GM23338 (cell line): Measurements from ENCODE around the gene RBM44.

Source experiments
- EZH2 ChIP-seq: fragments of 200-600 bp; sonication (generic); IDR thresholded peaks from one replicate; pipeline ENCODE4 v1.8.0; 2017; ENCODE audit warnings: antibody characterized with exemption, mild to moderate bottlenecking, low read depth; ENCODE audit not compliant: unreplicated experiment
- EZH2phosphoT487 ChIP-seq: fragments of 200-600 bp; sonication (generic); IDR thresholded peaks from one replicate; pipeline ENCODE4 v1.8.1; 2018; ENCODE audit warnings: antibody characterized with exemption; ENCODE audit not compliant: unreplicated experiment
- NANOG ChIP-seq: IDR thresholded peaks from 2 replicates; pipeline ENCODE4 v1.6.1; 2016; ENCODE audit warnings: antibody characterized with exemption, borderline replicate concordance
- POLR2AphosphoS5 ChIP-seq: IDR thresholded peaks from 2 replicates; pipeline ENCODE4 v1.6.1; 2016; ENCODE audit warnings: antibody characterized with exemption, low read depth
- ZNF331 ChIP-seq: fragments of 250-450 bp; sonication (Bioruptor Pico); IDR thresholded peaks from 2 replicates; pipeline ENCODE4 v1.5.0; 2020; ENCODE audit warnings: low read depth, mild to moderate bottlenecking, moderate library complexity
- TF ChIP-seq, protein P1 (sequence below), 2 experiments: fragments of 200-600 bp in 1 of 2; sonication (generic) in 1 of 2; conservative IDR thresholded peaks; 2 replicates each; pipeline versions ENCODE4 v1.5.1 to v1.6.1; 2016 to 2017; ENCODE audit warnings: antibody characterized with exemption in 2 of 2, low read depth in 2 of 2, mild to moderate bottlenecking in 2 of 2, moderate library complexity in 1 of 2
- TF ChIP-seq, protein P2 (sequence below): IDR thresholded peaks from one replicate; pipeline ENCODE4 v1.6.1; 2018; ENCODE audit warnings: antibody characterized with exemption; ENCODE audit not compliant: unreplicated experiment
- TF ChIP-seq, protein P3 (sequence below): fragments of 250-450 bp; sonication (Bioruptor Pico); IDR thresholded peaks from 2 replicates; pipeline ENCODE4 v1.5.0; 2020; ENCODE audit warnings: mild to moderate bottlenecking, moderate library complexity

DNA sequence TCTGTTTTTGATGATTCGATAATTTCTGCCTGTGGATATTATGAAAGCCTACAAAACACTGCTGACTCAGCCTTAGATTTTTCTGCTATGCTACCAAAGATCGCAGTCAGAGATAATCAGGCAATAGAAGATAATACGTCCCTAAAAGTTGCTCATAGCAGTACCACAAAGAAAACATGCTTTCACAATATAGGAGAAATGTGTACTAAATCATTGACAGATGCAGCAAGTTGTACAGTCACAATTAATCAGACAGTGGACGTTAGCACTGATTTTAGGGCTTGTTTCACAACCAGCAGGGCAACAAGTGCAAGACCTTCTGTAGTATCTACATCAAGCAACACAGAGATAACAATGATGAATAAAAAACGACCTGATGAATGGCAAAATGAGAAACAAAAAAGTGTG, 19.5 kb downstream of the RBM44 start:
- TF ChIP-seq, protein P1, sequence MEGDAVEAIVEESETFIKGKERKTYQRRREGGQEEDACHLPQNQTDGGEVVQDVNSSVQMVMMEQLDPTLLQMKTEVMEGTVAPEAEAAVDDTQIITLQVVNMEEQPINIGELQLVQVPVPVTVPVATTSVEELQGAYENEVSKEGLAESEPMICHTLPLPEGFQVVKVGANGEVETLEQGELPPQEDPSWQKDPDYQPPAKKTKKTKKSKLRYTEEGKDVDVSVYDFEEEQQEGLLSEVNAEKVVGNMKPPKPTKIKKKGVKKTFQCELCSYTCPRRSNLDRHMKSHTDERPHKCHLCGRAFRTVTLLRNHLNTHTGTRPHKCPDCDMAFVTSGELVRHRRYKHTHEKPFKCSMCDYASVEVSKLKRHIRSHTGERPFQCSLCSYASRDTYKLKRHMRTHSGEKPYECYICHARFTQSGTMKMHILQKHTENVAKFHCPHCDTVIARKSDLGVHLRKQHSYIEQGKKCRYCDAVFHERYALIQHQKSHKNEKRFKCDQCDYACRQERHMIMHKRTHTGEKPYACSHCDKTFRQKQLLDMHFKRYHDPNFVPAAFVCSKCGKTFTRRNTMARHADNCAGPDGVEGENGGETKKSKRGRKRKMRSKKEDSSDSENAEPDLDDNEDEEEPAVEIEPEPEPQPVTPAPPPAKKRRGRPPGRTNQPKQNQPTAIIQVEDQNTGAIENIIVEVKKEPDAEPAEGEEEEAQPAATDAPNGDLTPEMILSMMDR (conservative IDR thresholded peaks at IDR 0.05; ENCODE audit: low read depth in 2 of 2): no peak
- TF ChIP-seq, protein P2, sequence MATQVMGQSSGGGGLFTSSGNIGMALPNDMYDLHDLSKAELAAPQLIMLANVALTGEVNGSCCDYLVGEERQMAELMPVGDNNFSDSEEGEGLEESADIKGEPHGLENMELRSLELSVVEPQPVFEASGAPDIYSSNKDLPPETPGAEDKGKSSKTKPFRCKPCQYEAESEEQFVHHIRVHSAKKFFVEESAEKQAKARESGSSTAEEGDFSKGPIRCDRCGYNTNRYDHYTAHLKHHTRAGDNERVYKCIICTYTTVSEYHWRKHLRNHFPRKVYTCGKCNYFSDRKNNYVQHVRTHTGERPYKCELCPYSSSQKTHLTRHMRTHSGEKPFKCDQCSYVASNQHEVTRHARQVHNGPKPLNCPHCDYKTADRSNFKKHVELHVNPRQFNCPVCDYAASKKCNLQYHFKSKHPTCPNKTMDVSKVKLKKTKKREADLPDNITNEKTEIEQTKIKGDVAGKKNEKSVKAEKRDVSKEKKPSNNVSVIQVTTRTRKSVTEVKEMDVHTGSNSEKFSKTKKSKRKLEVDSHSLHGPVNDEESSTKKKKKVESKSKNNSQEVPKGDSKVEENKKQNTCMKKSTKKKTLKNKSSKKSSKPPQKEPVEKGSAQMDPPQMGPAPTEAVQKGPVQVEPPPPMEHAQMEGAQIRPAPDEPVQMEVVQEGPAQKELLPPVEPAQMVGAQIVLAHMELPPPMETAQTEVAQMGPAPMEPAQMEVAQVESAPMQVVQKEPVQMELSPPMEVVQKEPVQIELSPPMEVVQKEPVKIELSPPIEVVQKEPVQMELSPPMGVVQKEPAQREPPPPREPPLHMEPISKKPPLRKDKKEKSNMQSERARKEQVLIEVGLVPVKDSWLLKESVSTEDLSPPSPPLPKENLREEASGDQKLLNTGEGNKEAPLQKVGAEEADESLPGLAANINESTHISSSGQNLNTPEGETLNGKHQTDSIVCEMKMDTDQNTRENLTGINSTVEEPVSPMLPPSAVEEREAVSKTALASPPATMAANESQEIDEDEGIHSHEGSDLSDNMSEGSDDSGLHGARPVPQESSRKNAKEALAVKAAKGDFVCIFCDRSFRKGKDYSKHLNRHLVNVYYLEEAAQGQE: no peak
- no peak for TF ChIP-seq EZH2phosphoT487
- no peak for TF ChIP-seq EZH2
- no peak for TF ChIP-seq NANOG
- TF ChIP-seq POLR2AphosphoS5: no peak
- TF ChIP-seq ZNF331 (CRISPR knock-in tag): no peak
- TF ChIP-seq, protein P3, sequence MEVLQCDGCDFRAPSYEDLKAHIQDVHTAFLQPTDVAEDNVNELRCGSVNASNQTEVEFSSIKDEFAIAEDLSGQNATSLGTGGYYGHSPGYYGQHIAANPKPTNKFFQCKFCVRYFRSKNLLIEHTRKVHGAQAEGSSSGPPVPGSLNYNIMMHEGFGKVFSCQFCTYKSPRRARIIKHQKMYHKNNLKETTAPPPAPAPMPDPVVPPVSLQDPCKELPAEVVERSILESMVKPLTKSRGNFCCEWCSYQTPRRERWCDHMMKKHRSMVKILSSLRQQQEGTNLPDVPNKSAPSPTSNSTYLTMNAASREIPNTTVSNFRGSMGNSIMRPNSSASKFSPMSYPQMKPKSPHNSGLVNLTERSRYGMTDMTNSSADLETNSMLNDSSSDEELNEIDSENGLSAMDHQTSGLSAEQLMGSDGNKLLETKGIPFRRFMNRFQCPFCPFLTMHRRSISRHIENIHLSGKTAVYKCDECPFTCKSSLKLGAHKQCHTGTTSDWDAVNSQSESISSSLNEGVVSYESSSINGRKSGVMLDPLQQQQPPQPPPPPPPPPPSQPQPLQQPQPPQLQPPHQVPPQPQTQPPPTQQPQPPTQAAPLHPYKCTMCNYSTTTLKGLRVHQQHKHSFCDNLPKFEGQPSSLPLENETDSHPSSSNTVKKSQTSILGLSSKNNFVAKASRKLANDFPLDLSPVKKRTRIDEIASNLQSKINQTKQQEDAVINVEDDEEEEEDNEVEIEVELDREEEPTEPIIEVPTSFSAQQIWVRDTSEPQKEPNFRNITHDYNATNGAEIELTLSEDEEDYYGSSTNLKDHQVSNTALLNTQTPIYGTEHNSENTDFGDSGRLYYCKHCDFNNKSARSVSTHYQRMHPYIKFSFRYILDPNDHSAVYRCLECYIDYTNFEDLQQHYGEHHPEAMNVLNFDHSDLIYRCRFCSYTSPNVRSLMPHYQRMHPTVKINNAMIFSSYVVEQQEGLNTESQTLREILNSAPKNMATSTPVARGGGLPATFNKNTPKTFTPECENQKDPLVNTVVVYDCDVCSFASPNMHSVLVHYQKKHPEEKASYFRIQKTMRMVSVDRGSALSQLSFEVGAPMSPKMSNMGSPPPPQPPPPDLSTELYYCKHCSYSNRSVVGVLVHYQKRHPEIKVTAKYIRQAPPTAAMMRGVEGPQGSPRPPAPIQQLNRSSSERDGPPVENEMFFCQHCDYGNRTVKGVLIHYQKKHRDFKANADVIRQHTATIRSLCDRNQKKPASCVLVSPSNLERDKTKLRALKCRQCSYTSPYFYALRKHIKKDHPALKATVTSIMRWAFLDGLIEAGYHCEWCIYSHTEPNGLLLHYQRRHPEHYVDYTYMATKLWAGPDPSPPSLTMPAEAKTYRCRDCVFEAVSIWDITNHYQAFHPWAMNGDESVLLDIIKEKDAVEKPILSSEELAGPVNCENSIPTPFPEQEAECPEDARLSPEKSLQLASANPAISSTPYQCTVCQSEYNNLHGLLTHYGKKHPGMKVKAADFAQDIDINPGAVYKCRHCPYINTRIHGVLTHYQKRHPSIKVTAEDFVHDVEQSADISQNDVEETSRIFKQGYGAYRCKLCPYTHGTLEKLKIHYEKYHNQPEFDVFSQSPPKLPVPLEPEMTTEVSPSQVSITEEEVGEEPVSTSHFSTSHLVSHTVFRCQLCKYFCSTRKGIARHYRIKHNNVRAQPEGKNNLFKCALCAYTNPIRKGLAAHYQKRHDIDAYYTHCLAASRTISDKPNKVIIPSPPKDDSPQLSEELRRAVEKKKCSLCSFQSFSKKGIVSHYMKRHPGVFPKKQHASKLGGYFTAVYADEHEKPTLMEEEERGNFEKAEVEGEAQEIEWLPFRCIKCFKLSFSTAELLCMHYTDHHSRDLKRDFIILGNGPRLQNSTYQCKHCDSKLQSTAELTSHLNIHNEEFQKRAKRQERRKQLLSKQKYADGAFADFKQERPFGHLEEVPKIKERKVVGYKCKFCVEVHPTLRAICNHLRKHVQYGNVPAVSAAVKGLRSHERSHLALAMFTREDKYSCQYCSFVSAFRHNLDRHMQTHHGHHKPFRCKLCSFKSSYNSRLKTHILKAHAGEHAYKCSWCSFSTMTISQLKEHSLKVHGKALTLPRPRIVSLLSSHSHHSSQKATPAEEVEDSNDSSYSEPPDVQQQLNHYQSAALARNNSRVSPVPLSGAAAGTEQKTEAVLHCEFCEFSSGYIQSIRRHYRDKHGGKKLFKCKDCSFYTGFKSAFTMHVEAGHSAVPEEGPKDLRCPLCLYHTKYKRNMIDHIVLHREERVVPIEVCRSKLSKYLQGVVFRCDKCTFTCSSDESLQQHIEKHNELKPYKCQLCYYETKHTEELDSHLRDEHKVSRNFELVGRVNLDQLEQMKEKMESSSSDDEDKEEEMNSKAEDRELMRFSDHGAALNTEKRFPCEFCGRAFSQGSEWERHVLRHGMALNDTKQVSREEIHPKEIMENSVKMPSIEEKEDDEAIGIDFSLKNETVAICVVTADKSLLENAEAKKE: no peak
